Measurements from ENCODE around the gene RAP1B. TPM values are rescaled to one million over a fixed set of nuclear protein-coding genes. Genes with fewer than 3 reads are reported as not detected.

Gene RAP1B
- total and polyA plus RNA-seq, 2 donors (not counting 1 experiment from before 2014, with no cell fraction given), result 54.5 to 159 TPM

DNA sequence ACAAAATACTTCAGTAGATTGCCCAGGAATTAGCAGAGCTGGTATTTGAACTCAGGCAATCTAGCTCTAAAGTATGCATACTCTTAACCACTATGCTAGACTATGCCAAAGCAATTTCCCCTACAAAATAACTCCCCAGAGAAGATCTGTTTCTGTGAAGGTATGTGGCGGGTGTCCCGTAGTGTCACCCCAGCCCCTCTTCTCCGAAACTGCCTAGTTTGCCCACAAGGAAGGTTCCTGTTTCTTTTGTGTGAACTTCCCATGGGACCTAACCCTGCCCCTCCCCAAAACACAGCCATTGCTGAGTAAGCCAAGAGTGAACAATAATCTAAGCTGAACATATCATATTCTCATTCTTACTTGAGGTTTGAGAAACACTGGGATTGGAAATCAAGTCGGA lies 15.5 kb upstream of the RAP1B start:
- CTCF ChIA-PET, result no interaction called here
- H3K27ac Mint-ChIP-seq, result peak overlapping the region; percentile 72
- Histone ChIP-seq H3K4me2 (replicated peaks; ENCODE audit: low read depth, low read length, poor library complexity, severe bottlenecking) (peak overlapping the region; percentile 4), H3K9ac (ENCODE audit: low read length) (no peak overlapping the region), H3K27ac (ENCODE audit: low read length in 2 of 2) (peak overlapping the region in 1 of 2 donors; percentile 4), H3K9me3 (ENCODE audit: control extremely low read depth in 1 of 3, control insufficient read depth in 2 of 3, insufficient read depth in 1 of 3, low read length in 2 of 3) (peaks cover 0 to 10% (median 4%) of the 10 kb centered on the region in 3 donors), H3K36me3 (replicated peaks in 1 of 2; ENCODE audit: control extremely low read depth in 1 of 2, control insufficient read depth in 1 of 2, extremely low read depth in 1 of 2, insufficient read depth in 2 of 2, low read length in 1 of 2) (no peaks in the 10 kb centered on the region), H3K79me2 (ENCODE audit: control insufficient read depth, insufficient read depth, low read length) (peaks cover 8% of the 10 kb centered on the region), H4K20me1 (ENCODE audit: control insufficient read depth, insufficient read depth, low read length, poor library complexity, severe bottlenecking) (no peaks in the 10 kb centered on the region), H2AFZ (ENCODE audit: insufficient read depth, low read depth, low read length, poor library complexity, severe bottlenecking) (peak overlapping the region; percentile 2), H3K4me1 (ENCODE audit: control insufficient read depth in 2 of 2, insufficient read depth in 2 of 2, low read length in 2 of 2) (peaks cover 32 to 43% of the 10 kb centered on the region in 2 donors), H3K27me3 (replicated peaks in 1 of 4; ENCODE audit: control extremely low read depth in 1 of 4, control insufficient read depth in 3 of 4, insufficient read depth in 4 of 4, low read length in 3 of 4) (no peaks in the 10 kb centered on the region), H3K4me3 (ENCODE audit: control extremely low read depth in 1 of 5, extremely low read depth in 1 of 5, insufficient read depth in 1 of 5, low read depth in 2 of 5, low read length in 4 of 5) (no peak overlapping the region)
- TF ChIP-seq CTCF (IDR thresholded peaks at IDR 0.05) (no peak), EZH2 (IDR thresholded peaks at IDR 0.05; ENCODE audit: borderline replicate concordance, insufficient read depth, low read depth, low read length, poor library complexity, severe bottlenecking) (no peak)
- intact Hi-C loops (cut with micrococcal nuclease), result no loop called here
- ATAC-seq (ENCODE audit: low read depth) (peak; percentile 70), DNase-seq (peak; percentile 43)
- H3K4me3 Mint-ChIP-seq, result peak overlapping the region; percentile 46
- WGBS (ENCODE audit: insufficient coverage), result no CpG with 5 or more reads among the region's 4 CpGs
- no peaks in the 10 kb centered on the region for H3K27me3 Mint-ChIP-seq
- peaks cover 57% of the 10 kb centered on the region for H3K4me1 Mint-ChIP-seq
- POLR2A ChIA-PET, result interaction anchor here (0.6 kb wide), 1 partner anchor 143 kb away, joined by 5 read pairs; no protein-coding TSS in a partner anchor
- H3K9me3 Mint-ChIP-seq (ENCODE audit: insufficient read depth), result peaks cover 5% of the 10 kb centered on the region

GRCh38 chr12:68601767-68602166 lies 8.9 kb upstream of the RAP1B start:
- DNase-seq, result no peak
- Histone ChIP-seq H3K9ac (ENCODE audit: low read length) (no peak overlapping the region), H3K4me2 (replicated peaks; ENCODE audit: low read depth, low read length, poor library complexity, severe bottlenecking) (no peak overlapping the region), H3K9me3 (ENCODE audit: control extremely low read depth in 1 of 3, control insufficient read depth in 2 of 3, insufficient read depth in 1 of 3, low read length in 2 of 3) (no peaks in the 10 kb centered on the region), H2AFZ (ENCODE audit: insufficient read depth, low read depth, low read length, poor library complexity, severe bottlenecking) (no peak overlapping the region), H3K79me2 (ENCODE audit: control insufficient read depth, insufficient read depth, low read length) (peaks cover 3% of the 10 kb centered on the region), H3K4me1 (ENCODE audit: control insufficient read depth in 2 of 2, insufficient read depth in 2 of 2, low read length in 2 of 2) (peaks cover 0 to 5% of the 10 kb centered on the region in 2 donors), H3K36me3 (replicated peaks in 1 of 2; ENCODE audit: control extremely low read depth in 1 of 2, control insufficient read depth in 1 of 2, extremely low read depth in 1 of 2, insufficient read depth in 2 of 2, low read length in 1 of 2) (no peaks in the 10 kb centered on the region), H3K27me3 (replicated peaks in 1 of 4; ENCODE audit: control extremely low read depth in 1 of 4, control insufficient read depth in 3 of 4, insufficient read depth in 4 of 4, low read length in 3 of 4) (no peaks in the 10 kb centered on the region), H3K4me3 (ENCODE audit: control extremely low read depth in 1 of 5, extremely low read depth in 1 of 5, insufficient read depth in 1 of 5, low read depth in 2 of 5, low read length in 4 of 5) (no peak overlapping the region), H3K27ac (ENCODE audit: low read length in 2 of 2) (no peak overlapping the region), H4K20me1 (ENCODE audit: control insufficient read depth, insufficient read depth, low read length, poor library complexity, severe bottlenecking) (no peaks in the 10 kb centered on the region)
- no peaks in the 10 kb centered on the region for H3K27me3 Mint-ChIP-seq
- no peak for TF ChIP-seq CTCF (IDR thresholded peaks at IDR 0.05)
- TF ChIP-seq EZH2 (IDR thresholded peaks at IDR 0.05; ENCODE audit: borderline replicate concordance, insufficient read depth, low read depth, low read length, poor library complexity, severe bottlenecking), result no peak
- POLR2A ChIA-PET, result no interaction called here
- H3K4me3 Mint-ChIP-seq, result no peak overlapping the region
- no peak for ATAC-seq (ENCODE audit: low read depth)
- H3K27ac Mint-ChIP-seq, result no peak overlapping the region
- WGBS (ENCODE audit: insufficient coverage), result 15% methylated on average over 1 of the region's 1 CpG
- H3K4me1 Mint-ChIP-seq, result peaks cover 15% of the 10 kb centered on the region
- intact Hi-C loops (cut with micrococcal nuclease), result no loop called here
- CTCF ChIA-PET, result no interaction called here
- H3K9me3 Mint-ChIP-seq (ENCODE audit: insufficient read depth), result no peaks in the 10 kb centered on the region

Data from B cell (primary cell).